A549 treated with Hydrocortisone at 1 μM for 4 hours (cell line): ENCODE measurements around the gene SLC9A2. TPM values are rescaled to one million over a fixed set of nuclear protein-coding genes. Genes with fewer than 3 reads are reported as not detected.

ENCODE experiments used
- total RNA-seq: library from RNA; stranded (reverse); fragments of 200-300 nt; extraction: Qiagen RNA extraction; gene quantifications from 5 replicates; pipeline ENCODE4 v1.2.3, GENCODE V29; 2022

SLC9A2 gene
- 2.8 to 3.8 TPM (median 3.0 TPM) in 5 replicates for total RNA-seq

DNA sequence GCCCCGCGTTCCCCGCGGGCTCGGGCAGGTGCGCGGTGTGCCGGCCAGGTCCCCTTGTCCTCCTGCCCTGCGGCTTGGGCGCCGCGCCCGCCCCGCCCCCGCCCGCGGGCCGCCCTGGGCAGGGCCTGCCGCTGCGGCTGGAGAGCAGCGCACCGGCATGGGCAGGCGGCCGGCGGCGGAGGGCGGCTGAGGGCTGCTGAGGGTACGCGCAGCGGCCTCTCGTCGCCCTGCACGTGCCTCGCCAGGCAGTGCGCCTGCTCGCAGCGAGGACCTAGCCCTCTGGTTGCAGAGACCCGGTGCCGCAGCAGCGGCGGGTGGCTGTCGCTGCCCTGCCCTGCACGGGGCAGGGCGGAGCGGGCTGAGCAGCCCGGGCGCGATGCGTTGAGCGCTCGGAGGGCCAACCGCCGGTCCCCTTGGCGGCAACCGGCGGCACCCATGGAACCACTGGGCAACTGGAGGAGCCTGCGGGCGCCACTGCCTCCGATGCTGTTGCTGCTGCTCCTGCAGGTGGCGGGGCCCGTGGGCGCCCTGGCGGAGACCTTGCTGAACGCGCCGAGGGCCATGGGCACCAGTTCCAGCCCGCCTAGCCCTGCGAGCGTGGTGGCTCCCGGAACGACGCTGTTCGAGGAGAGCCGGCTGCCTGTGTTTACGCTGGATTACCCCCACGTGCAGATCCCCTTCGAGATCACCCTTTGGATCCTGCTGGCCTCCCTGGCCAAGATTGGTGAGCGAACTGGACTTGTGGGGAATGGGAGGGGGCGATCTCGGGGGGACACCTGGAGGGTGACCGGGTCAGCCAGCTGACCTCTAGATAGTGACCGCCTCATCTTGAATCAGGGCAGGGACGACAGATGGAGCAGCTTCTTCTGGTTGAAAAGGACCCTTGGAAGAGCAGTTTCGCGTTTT lies at the start of gene SLC9A2:
SLC9A2 (plus strand) TSS at position 140 of the 906 bp plus-strand sequence; CDS start at position 436, 296 bp downstream.

Other genes starting within 250 kb of the SLC9A2 start
- 0.03 to 0.09 TPM (median 0.06 TPM) in 4 of 5 replicates, not detected in the other for gene IL18RAP, start 196.4 kb upstream of the SLC9A2 start, total RNA-seq
- gene SLC9A4, start 146.3 kb upstream of the SLC9A2 start, total RNA-seq = not detected in 5 replicates
- 2.6 to 5.4 TPM (median 4.4 TPM) in 5 replicates for gene TMEM182, start 142.5 kb downstream of the SLC9A2 start, total RNA-seq